ENCODE results near the gene CGB3.
"Not testable (repeated sequence)": the region's sequence is repeated elsewhere in the genome, so short reads cannot be mapped to it uniquely, and the experiment has no call there.

The CGB3 gene

GRCh38 chr19:49024233-49024632 is at the start of gene CGB3:
Gene CGB3 (minus strand): TSS chr19:49024333. CDS start chr19:49023971, 362 bp downstream.
- not testable (repeated sequence) for DNase-seq

DNA sequence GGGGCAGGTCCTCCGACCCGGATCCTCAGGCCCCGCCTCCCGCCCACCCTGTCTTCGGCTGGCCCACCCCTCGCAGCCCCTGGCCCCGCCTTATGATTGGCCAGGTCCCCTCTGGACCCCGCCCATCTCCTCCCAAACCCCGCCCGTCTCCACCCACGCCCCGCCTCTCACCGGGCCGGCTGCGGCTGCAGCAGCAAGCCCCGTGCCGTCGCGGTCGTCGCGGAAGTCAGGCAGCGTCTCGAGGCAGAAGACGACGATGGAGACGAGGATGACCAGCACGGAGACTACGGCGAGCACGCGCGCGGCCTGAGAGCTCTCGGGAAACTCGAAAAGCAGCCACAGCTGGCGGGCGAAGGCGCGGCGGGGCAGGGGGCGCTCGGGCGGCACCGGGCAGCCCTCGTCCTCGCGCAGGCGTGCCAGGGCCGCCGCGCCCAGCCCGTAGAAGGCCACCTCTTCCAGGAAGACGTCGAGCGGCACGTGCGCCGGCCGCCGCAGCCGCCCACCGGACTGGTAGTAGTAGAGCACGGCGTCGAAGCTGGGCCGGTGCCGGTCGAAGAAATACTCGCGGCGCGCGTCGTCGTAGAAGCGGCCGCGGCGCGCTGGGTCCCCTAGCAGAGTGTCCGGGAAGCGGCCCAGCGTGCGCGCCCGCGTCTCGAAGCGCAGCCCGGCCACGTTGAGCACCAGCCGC is 47.9 kb upstream of the CGB3 start:
- peak in 1 of 2 experiments; percentile 43 for DNase-seq

GRCh38 chr19:49070416-49070815 is 46.3 kb upstream of the CGB3 start:
- no peak for DNase-seq

GRCh38 chr19:49069026-49069425 is 44.9 kb upstream of the CGB3 start:
- DNase-seq: no peak

- DNase-seq: no peak
Measured at GRCh38 chr19:49067554-49067953, 43.4 kb upstream of the CGB3 start.

DNA sequence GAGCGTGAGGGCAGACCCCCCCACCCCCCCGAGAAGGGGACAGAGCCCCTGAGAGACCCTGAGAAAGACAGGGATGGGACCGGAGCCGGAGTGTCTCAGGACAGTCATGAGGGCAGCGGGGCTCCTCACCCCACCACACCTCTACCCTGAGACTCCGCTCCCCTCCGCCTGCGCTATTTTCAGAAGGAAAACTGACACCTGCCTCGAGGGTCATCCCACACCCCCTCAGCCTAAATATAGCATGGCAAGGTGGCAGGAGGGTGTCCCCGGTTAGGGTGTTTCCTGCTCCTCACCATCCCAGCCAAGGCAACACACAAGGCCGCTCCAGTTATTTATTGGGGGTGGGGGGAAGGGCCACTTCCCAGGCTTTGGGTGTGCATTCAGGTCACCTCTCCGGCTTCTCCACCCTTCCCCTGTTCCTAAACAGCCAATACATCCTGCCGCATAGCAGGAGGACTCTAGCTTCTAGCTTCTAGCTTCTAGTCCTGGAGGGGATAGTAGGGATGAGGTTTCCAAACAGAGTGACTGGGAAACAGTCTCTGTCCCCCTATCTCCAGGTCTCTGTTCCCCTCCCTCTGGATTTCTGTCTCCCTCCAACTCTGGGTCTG is 41.9 kb upstream of the CGB3 start:
- DNase-seq: no peak

DNA sequence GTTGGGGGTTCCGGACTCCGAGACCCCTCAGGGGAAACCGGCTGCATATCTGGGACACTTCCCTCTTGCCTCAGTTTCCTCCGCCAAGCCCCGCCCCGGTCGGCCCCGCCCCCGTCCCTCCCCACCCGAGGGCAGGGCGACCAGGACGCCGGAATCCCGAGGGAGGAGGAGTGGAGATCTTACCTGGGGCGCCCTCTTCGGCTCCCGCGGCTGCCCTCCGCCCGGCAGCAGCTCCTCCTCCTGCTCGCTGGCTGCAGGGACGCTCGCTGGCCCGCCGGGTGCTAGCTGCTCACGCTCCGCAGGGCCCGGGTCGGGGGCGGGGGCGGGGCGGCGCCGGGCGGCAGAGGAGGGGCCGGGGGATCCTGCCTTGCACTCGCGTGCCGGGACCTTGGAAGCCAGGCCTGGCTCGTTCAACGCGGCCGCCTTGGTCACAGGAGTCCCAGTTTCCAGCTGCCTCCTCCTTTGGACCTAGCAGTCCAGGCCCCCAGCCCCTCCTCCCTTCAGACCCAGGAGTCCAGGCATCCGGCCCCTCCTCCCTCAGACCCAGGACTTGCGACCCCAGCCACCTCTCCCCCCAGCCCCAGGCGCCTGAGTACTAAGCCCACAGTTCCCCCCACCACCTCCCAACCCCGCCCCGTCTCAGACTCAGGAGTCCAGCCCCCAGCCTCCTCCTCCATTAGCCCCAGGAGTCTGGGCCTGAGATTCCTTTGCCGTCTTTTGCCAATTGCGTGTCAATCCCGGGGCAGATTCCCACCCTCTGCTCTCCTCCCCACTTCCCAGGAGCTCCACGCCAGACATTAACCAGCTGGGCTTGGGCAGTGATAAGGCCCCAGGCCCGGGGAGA is 40.9 kb upstream of the CGB3 start, which contains the start of gene NTF4:
Gene NTF4, minus strand, starts transcription at position 51 of the 844 bp plus-strand sequence. CDS start 2,821 bp downstream, outside the sequence.
- DNase-seq: peak in 1 of 2 experiments; percentile 67

GRCh38 chr19:49064029-49064629 is 40.0 kb upstream of the CGB3 start:
- DNase-seq: no peak

- no peak for DNase-seq
Measured at GRCh38 chr19:49061445-49061844, 37.3 kb upstream of the CGB3 start.

DNA sequence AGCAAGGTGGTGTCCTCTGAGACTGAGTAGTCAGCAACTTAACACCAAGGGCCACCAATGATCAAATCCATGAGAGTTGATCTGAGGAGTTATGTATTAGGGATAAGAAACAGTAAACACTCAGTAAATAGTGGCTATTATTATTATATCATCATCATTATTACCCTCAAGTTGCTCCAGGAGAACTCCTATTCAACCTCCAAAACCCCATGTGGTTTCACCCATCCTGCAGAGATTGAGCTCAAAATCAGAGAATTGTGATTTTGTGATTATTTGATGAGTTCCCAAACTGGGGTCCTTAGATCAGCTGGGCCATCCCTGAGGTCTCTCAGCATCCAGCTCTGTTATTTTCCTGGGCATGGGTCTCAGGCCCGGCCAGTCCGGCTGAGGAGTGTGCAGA is 36.9 kb upstream of the CGB3 start:
- DNase-seq: no peak

DNA sequence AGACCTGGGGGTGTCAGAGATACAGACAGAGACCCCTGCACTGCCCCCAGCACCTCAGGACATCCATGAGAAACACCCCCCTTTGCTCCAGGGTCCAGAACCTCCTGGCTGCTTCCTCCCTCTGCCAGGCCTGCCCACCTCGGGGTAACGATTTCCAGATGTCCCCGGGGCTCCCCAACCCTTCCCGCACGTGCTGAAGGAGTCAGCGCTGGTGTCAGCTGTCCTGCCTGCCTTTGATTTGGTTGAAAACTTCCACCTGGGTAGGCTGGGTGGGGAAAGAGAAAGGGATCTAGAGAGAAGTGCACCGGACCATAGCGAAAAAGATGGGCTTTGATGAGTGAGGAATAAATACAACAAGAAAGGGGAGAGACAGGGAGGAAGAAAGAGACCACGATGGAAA is 34.9 kb upstream of the CGB3 start:
- DNase-seq: no peak

DNA sequence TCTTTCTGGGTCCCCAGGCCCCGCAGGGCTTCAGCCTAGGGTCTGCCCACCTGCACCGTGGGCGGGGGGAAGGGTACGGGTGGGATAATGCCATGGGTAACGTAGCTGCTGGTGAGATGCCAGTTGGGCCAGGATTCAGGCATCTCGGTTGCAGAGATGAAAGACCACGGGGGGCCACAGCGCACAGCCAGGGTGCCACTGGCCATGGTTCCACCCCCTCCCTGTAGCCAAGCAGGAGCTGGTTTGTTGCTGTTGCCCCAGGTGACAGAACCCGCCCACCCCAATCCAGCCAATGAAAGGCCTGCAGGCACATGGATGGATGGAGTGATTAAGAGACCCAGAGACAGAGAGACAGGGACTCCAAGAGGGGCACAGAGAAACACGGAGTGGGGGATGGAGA is 34.4 kb upstream of the CGB3 start:
- DNase-seq: peak in 1 of 2 experiments; percentile 41

DNA sequence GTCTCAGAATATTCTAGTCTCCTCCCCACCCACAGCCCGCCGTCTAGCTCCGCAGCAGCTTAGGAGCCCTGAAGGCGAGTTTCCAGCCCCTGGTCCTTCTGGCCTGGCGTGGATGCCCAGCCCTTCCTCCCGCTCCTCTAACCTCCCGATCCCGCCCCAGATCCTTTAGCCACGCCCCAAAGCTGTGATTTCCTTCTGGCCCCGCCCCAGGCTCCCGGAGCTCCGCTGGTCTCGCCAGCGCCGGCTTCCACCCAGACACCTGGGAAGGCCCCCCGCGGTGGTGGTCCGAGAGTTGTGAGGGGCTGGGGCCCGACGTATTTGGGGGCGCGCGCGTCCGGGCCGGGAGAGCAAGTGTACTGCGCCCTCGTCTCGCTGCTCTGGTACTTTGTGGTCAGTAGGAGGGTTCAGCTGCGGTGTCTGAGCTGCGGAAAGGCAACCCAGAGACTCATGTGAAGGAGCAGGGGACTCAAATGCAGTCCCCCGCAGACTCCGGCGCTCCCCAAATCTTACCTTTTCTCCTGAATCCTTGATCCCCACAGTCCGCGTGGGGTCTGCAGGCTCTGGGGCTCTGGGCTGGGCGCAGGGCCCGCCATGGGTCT is 33.6 kb upstream of the CGB3 start, which contains the start of gene CGB7:
Gene CGB7, minus strand, starts transcription at position 114 of the 599 bp plus-strand sequence. CDS start 2,374 bp downstream, outside the sequence.
- DNase-seq: peak in 1 of 2 experiments; percentile 42

- DNase-seq: not testable (repeated sequence)
Measured at GRCh38 chr19:49056902-49057596, 32.9 kb upstream of the CGB3 start.

GRCh38 chr19:49056101-49056901 is 32.2 kb upstream of the CGB3 start:
- DNase-seq: peak in 1 of 2 experiments; percentile 60

- not testable (repeated sequence) for DNase-seq
Measured at GRCh38 chr19:49050376-49051033, 26.4 kb upstream of the CGB3 start.

DNA sequence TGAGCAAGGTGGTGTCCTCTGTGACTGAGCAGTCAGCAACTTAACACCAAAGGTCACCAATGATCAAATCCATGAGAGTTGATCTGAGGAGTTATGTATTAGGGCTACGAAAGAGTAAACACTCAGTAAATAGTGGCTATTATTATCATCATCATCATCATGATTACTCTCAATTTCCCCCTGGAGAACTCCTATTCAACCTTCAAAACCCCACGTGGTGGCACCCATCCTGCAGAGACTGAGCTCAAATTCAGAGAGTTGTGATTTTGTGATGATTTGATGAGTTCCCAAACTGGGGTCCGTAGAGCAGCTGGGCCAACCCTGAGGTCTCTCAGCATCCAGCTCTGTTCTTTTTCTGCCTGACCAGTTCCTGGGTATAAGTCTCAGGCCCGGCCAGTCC is 25.7 kb upstream of the CGB3 start:
- not testable (repeated sequence) for DNase-seq

- DNase-seq: not testable (repeated sequence)
Measured at GRCh38 chr19:49049011-49049410, 24.9 kb upstream of the CGB3 start, which contains the start of gene CGB8. Gene CGB8 (minus strand): TSS chr19:49049111. CDS start chr19:49048739, 372 bp downstream.

DNA sequence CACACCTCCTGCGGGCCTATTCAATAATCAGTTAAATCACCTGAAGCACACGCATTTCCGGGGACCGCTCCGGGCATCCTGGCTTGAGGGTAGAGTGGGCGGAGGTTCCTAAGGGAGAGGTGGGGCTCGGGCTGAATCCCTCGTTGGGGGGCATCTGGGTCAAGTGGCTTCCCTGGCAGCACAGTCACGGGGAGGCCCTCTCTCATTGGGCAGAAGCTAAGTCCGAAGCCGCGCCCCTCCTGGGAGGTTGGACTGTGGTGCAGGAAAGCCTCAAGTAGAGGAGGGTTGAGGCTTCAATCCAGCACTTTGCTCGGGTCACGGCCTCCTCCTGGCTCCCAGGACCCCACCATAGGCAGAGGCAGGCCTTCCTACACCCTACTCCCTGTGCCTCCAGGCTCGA is 19.4 kb upstream of the CGB3 start, which contains the start of gene CGB5:
Gene CGB5, plus strand, starts transcription at position 301 of the 400 bp plus-strand sequence. CDS start 362 bp downstream, outside the sequence.
- DNase-seq: not testable (repeated sequence)

DNA sequence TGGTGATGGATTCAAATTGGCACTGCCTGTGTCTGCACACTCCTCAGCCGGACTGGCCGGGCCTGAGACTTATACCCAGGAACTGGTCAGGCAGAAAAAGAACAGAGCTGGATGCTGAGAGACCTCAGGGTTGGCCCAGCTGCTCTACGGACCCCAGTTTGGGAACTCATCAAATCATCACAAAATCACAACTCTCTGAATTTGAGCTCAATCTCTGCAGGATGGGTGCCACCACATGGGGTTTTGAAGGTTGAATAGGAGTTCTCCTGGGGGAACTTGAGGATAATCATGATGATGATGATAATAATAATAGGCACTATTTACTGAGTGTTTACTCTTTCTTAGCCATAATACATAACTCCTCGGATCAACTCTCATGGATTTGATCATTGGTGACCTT is 18.5 kb upstream of the CGB3 start:
- DNase-seq: not testable (repeated sequence)
